ENCODE measurements around the gene NFKB1. TPM values are rescaled to one million over a fixed set of nuclear protein-coding genes. Genes with fewer than 3 reads are reported as not detected.

The NFKB1 gene
- total and polyA plus RNA-seq, 2 experiments from 2014 or later: 15.5 to 26.6 TPM

DNA sequence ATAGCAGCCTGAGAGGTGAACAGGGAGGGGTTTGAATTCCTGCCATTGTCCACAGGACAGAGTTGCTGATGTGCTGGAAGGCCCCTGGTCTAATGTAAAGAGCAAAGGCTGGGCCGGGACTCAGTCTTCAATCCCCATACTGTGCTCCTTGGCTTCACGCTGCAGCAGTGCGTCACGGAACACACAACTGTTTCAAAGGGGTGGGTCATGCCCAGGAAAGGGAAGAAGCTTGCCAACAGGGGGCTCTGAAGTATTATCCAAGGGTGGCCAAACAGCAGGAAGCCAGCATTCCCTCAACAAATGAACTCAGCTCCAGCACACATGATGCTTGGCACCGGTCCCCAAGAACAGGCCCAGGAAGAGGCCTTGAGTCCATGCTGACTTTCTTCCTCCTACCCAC, 122.5 kb downstream of the NFKB1 start:
- Histone ChIP-seq H3K4me3 (no peak overlapping the region), H3K36me3 (no peaks in the 10 kb centered on the region), H3K27ac (no peak overlapping the region), H3K27me3 (no peaks in the 10 kb centered on the region), H3K4me1 (ENCODE audit: low read depth) (peaks cover 12% of the 10 kb centered on the region), H3K9me3 (ENCODE audit: low read depth) (no peaks in the 10 kb centered on the region)
- TF ChIP-seq, protein P1, sequence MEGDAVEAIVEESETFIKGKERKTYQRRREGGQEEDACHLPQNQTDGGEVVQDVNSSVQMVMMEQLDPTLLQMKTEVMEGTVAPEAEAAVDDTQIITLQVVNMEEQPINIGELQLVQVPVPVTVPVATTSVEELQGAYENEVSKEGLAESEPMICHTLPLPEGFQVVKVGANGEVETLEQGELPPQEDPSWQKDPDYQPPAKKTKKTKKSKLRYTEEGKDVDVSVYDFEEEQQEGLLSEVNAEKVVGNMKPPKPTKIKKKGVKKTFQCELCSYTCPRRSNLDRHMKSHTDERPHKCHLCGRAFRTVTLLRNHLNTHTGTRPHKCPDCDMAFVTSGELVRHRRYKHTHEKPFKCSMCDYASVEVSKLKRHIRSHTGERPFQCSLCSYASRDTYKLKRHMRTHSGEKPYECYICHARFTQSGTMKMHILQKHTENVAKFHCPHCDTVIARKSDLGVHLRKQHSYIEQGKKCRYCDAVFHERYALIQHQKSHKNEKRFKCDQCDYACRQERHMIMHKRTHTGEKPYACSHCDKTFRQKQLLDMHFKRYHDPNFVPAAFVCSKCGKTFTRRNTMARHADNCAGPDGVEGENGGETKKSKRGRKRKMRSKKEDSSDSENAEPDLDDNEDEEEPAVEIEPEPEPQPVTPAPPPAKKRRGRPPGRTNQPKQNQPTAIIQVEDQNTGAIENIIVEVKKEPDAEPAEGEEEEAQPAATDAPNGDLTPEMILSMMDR (IDR thresholded peaks at IDR 0.05; ENCODE audit: low read depth, low read length): peak; percentile 33
- DNase-seq (ENCODE audit: low read depth in 1 of 2, low spot score in 1 of 2): peak; percentile 51 to 77

DNA sequence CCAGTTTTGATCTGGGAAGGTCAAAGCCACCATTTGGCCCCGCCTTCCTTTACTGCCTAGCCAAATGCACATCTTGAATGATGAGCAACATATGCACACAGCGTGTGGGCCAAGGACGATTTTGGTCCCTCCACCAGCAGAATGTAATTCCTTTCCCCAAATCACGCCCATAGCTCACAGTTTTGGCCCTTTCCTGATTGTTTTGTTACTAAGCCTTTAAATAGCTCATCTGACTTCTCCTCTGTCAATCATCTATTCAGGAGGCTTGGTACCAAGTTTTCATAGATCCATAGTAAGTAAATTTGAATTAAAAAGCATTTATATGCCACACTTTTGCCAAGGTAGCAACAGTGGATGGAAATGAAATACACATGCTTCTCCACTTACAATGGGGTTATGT, 123.3 kb downstream of the NFKB1 start:
- Histone ChIP-seq H3K4me1 (ENCODE audit: low read depth) (peaks cover 12% of the 10 kb centered on the region), H3K36me3 (no peaks in the 10 kb centered on the region), H3K27ac (no peak overlapping the region), H3K27me3 (no peaks in the 10 kb centered on the region), H3K4me3 (no peak overlapping the region), H3K9me3 (ENCODE audit: low read depth) (no peaks in the 10 kb centered on the region)
- no peak for DNase-seq (ENCODE audit: low read depth in 1 of 2, low spot score in 1 of 2)
- TF ChIP-seq, protein P1 (IDR thresholded peaks at IDR 0.05; ENCODE audit: low read depth, low read length): no peak

DNA sequence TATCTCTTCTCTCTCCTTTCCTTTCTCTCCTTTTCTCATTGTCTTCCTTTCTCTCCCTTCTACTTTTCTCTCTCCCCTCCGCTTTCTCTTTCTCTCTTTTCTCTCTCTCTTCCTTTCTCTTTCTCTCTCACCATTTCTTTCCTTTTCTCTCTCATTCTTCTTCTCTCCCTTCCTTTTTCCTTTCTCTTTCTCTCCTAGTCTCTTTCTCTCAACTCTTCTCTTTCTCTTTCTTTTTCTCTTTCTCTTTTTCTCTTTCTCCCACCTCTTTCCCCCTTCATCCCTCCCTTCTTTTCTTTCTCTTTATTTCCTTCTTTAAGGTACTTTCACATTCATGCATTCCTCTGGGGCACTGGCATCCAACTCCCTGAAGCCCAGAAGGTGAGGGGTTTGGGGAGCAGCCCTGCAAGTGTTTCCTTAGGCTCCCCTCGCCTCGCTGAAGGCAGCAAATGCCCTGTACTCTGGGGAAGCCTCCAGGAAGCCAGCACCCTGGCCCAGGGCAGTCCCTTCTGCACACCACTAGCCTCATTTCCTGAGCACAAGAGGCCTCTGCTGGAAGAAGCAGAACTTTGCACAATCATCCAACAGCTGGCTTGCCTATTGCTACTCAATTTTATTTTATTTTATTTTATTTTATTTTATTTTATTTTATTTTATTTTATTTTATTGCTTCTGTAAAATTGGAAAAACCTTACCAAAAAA, 124.2 kb downstream of the NFKB1 start:
- TF ChIP-seq, protein P1 (IDR thresholded peaks at IDR 0.05; ENCODE audit: low read depth, low read length): peak; percentile 43
- H3K27me3 ChIP-seq: no peaks in the 10 kb centered on the region
- no peak overlapping the region for H3K27ac ChIP-seq
- H3K4me3 ChIP-seq: no peak overlapping the region
- H3K9me3 ChIP-seq (ENCODE audit: low read depth): no peaks in the 10 kb centered on the region
- H3K4me1 ChIP-seq (ENCODE audit: low read depth): peaks cover 10% of the 10 kb centered on the region
- peak; percentile 50 to 77 for DNase-seq (ENCODE audit: low read depth in 1 of 2, low spot score in 1 of 2)
- H3K36me3 ChIP-seq: no peaks in the 10 kb centered on the region

DNA sequence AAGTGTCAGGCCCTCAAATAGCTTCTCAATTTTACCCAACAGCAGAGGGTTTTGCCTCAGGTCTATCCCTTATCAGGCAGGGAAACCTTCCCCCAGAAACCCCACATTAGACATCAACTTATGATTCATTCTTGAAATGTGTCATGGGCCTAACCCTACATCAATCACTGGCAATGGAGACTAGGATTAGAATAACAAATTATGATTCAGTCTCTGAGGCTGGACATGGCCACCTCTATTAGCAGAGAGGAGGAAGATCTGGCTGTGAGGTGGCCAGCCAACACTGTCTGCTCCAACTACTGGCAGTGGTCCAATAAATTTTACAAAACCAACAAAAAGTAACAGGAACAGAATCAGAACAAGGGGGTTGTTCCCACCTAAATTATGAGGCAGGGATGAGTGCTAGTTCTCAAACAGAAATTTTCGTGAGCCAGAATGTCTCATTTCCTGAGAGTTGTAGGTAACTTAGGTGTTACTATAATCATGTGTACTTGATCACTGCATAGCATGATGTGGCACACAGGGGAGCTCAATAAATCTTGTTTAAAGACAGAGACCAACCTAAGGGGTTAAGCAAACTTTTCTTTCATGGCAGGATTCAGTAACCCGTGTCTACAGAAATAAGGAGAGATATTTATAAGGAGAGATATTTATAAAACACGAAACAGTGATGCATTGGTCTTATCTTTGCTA, 126.8 kb downstream of the NFKB1 start:
- peaks cover under 1% of the 10 kb centered on the region for H3K36me3 ChIP-seq
- peak in 1 of 2 donors; percentile 58 for DNase-seq (ENCODE audit: low read depth in 1 of 2, low spot score in 1 of 2)
- H3K27ac ChIP-seq: no peak overlapping the region
- H3K4me3 ChIP-seq: no peak overlapping the region
- H3K9me3 ChIP-seq (ENCODE audit: low read depth): no peaks in the 10 kb centered on the region
- H3K4me1 ChIP-seq (ENCODE audit: low read depth): peaks cover 4% of the 10 kb centered on the region
- no peaks in the 10 kb centered on the region for H3K27me3 ChIP-seq
- TF ChIP-seq, protein P1 (IDR thresholded peaks at IDR 0.05; ENCODE audit: low read depth, low read length): no peak

DNA sequence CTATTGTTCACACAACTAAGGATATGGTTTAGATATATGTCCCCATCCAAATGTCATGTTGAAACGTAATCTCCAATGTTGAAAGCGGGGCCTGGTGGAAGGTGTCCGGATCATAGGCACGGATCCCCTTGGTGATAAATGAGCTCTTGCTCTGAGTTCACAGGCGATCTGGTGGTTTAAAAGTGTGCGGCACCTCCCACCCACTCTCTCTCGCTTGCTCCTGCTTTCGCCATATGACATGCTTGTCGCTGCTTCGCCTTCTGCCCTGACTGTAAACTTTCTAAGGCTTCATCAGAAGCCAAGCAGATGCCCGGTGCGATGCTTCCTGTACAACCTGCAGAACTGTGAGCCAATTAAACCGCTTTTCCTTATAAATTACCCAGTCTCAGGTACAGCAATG, 128.5 kb downstream of the NFKB1 start:
- H3K9me3 ChIP-seq (ENCODE audit: low read depth): no peaks in the 10 kb centered on the region
- no peak overlapping the region for H3K27ac ChIP-seq
- DNase-seq (ENCODE audit: low read depth in 1 of 2, low spot score in 1 of 2): no peak
- peaks cover 8% of the 10 kb centered on the region for H3K36me3 ChIP-seq
- no peak overlapping the region for H3K4me3 ChIP-seq
- TF ChIP-seq, protein P1 (IDR thresholded peaks at IDR 0.05; ENCODE audit: low read depth, low read length): no peak
- no peaks in the 10 kb centered on the region for H3K27me3 ChIP-seq
- peaks cover 4% of the 10 kb centered on the region for H3K4me1 ChIP-seq (ENCODE audit: low read depth)
